Effector memory CD4-positive, alpha-beta T cell (primary cell): ENCODE results near the gene PTX4.
A peak's percentile ranks its signal among the peaks of the same experiment; 100 is the strongest.

ENCODE experiments used
- DNase-seq, 3 donors: peaks; one replicate each; pipeline ENCODE4 v3.0.0-alpha.2; 2020
- H3K27ac ChIP-seq: 2 replicates; pipeline ENCODE4 v1.7.0; 2013; ENCODE audit warnings: mild to moderate bottlenecking, low read length, moderate library complexity; ENCODE audit not compliant: insufficient read depth, poor library complexity, severe bottlenecking
- H3K27me3 ChIP-seq: replicated peaks from 2 replicates; pipeline ENCODE4 v1.7.0; 2013; ENCODE audit warnings: mild to moderate bottlenecking, low read length; ENCODE audit not compliant: insufficient read depth, control insufficient read depth, poor library complexity, severe bottlenecking
- H3K36me3 ChIP-seq: 2 replicates; pipeline ENCODE4 v1.7.0; 2013; ENCODE audit warnings: mild to moderate bottlenecking, low read length, moderate library complexity; ENCODE audit not compliant: control insufficient read depth, insufficient read depth
- H3K4me1 ChIP-seq: 2 replicates; pipeline ENCODE4 v1.7.0; 2013; ENCODE audit warnings: low read length, mild to moderate bottlenecking; ENCODE audit not compliant: control insufficient read depth, insufficient read depth, poor library complexity, severe bottlenecking
- H3K4me3 ChIP-seq: 2 replicates; pipeline ENCODE4 v1.7.0; 2013; ENCODE audit warnings: low read length, low read depth, mild to moderate bottlenecking; ENCODE audit not compliant: insufficient read depth, poor library complexity, severe bottlenecking
- H3K9me3 ChIP-seq: 2 replicates; pipeline ENCODE4 v1.7.0; 2013; ENCODE audit warnings: mild to moderate bottlenecking, low read length, moderate library complexity; ENCODE audit not compliant: control insufficient read depth

The PTX4 gene

DNA sequence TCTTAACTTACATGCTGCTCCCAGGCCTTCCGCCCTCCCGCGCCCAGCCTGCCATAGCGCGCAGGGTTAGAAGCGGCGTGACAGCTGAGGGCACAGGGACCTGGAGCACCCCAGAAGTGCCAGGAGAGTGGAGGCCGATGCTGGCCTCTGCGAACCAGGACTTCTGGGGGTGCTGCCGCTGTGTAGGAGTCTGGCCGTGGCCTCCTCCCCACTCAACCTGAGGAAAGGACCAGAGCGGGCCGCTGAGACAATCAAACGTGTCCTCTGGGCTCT lies 42.8 kb upstream of the PTX4 start:
- no peak for DNase-seq
- no peak overlapping the region for H3K27ac ChIP-seq
- peaks cover 32% of the 10 kb centered on the region for H3K4me1 ChIP-seq
- no peaks in the 10 kb centered on the region for H3K27me3 ChIP-seq
- no peak overlapping the region for H3K4me3 ChIP-seq
- peaks cover 1% of the 10 kb centered on the region for H3K36me3 ChIP-seq
- no peaks in the 10 kb centered on the region for H3K9me3 ChIP-seq

DNA sequence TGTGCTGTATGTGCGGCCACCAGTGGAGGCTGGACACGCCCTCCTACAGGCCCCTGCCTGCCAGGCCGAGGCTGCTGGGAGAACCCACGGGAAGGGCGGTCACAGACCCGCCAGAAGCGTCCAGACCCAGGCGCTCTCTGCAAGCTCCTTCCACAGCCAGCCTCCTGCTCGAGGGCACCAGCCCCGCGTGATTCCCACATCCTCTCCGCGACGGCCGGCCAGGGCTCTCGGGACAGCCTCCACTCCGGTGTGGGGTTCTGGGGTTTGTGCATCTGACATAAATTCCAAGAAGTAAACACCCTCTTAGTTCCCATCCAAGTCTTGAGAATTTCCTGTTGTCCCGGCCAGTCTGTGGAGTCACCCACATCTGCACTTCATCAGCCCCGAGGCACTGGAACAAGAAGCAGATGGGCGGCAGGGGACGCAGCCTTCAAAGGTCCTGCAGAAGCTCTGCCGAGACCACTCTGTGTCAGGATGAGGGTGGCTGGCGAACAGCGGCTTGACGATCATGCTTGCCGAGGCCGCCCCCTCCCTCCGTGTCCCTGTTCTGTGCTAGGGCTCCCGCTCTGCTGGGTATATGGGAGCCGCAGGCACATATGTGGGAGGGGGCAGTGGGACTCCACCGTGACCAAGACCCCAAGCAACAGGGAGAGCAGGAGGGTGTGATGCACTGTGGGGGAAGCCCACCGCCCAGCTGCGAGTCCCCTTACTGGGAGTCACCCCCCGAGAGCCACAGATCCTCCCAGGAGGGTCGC lies 42.3 kb upstream of the PTX4 start:
- Histone ChIP-seq H3K4me3 (no peak overlapping the region), H3K27me3 (no peaks in the 10 kb centered on the region), H3K9me3 (no peaks in the 10 kb centered on the region), H3K4me1 (peaks cover 30% of the 10 kb centered on the region), H3K36me3 (no peaks in the 10 kb centered on the region), H3K27ac (no peak overlapping the region)
- DNase-seq: no peak

- H3K4me3 ChIP-seq: no peak overlapping the region
- no peaks in the 10 kb centered on the region for H3K27me3 ChIP-seq
- peaks cover 30% of the 10 kb centered on the region for H3K4me1 ChIP-seq
- no peaks in the 10 kb centered on the region for H3K9me3 ChIP-seq
- H3K36me3 ChIP-seq: no peaks in the 10 kb centered on the region
- H3K27ac ChIP-seq: no peak overlapping the region
- DNase-seq: no peak
These were observed 41.7 kb upstream of the PTX4 start for GRCh38 chr16:1530349-1530882.

DNA sequence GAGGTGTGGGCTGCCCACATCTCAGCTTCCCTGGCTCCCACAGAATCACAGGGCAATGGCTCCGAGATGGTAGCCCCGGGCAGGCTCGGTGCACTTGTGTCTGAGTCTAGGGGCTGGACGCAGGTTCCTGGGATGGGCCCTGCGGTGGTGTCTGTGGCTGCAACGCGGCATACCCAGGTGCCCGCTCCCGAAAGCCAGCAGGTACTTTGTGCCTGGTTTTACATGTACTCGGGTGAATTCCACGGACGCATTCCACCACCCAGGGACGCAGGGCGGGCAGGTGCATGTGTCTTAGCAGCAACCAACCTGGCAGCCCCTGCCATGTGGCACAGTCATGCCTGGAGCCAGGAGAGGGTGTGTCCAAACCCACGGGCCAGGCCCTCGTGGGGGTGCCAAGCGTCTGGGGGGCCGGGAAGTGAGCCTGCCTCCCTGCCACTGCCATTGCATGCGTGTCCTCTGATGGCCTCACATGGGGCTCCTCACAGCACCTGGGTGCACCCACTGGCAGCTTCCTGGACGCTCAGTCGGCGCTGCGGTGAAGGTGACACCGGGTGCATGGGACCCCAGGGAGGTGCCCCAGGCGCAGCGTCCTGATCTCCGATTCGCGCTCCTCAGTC lies 40.3 kb upstream of the PTX4 start:
- DNase-seq: no peak
- no peaks in the 10 kb centered on the region for H3K9me3 ChIP-seq
- no peak overlapping the region for H3K27ac ChIP-seq
- H3K27me3 ChIP-seq: no peaks in the 10 kb centered on the region
- H3K4me3 ChIP-seq: no peak overlapping the region
- H3K36me3 ChIP-seq: no peaks in the 10 kb centered on the region
- peaks cover 30% of the 10 kb centered on the region for H3K4me1 ChIP-seq

- no peaks in the 10 kb centered on the region for H3K27me3 ChIP-seq
- peaks cover 27% of the 10 kb centered on the region for H3K4me1 ChIP-seq
- no peak overlapping the region for H3K4me3 ChIP-seq
- no peak for DNase-seq
- H3K27ac ChIP-seq: no peak overlapping the region
- no peaks in the 10 kb centered on the region for H3K9me3 ChIP-seq
- H3K36me3 ChIP-seq: no peaks in the 10 kb centered on the region
These were observed 39.4 kb upstream of the PTX4 start for GRCh38 chr16:1527836-1528811.

DNA sequence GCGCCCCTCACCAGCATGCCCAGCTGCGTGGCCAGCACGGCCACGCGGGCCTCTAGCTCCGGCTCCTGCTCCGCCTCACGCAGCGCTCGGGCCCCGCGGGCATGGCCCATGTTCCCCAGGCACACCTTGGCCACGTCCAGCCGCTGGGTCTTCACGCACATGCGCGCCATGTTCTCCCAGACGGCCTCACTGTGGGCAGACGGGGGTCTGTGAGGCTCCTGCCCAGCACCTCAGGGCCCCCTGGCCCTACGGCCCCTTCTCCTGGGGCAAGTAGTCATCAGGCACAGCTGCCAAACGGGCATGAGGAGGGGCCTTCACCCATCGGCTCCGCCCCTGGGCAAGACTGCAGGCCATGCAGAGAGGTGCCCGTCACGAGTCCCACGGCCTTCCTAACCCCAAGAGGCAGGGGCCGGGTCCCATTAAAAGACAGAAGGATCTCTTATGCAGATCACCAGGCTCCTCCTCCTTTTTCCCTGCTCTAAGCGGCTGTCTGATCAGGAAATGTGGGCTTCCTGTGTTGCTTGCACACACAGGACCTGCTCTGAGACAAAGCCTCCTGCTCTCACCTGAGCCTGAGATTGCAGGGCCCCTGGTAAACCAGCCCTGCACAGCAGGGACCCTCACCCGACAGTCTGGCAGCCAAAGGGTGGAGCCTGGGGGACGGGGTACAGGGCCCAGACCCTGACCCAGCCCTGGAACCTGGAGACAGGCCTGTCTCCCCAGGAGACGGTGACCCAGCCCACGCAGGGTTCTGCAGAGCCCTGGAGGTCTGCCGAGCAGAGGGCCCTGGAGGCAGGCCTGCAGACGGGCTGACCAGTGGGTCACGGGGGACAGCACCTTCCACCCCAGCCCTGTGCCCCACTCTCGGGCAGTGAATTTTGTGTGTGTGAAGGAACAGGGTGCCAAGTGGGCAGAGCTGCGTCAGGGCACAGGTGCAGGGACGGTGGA lies 38.1 kb upstream of the PTX4 start:
- no peaks in the 10 kb centered on the region for H3K36me3 ChIP-seq
- peaks cover 21% of the 10 kb centered on the region for H3K4me1 ChIP-seq
- no peaks in the 10 kb centered on the region for H3K9me3 ChIP-seq
- H3K27ac ChIP-seq: peak overlapping the region; percentile 38
- no peak for DNase-seq
- H3K27me3 ChIP-seq: no peaks in the 10 kb centered on the region
- H3K4me3 ChIP-seq: peak overlapping the region; percentile 26

DNA sequence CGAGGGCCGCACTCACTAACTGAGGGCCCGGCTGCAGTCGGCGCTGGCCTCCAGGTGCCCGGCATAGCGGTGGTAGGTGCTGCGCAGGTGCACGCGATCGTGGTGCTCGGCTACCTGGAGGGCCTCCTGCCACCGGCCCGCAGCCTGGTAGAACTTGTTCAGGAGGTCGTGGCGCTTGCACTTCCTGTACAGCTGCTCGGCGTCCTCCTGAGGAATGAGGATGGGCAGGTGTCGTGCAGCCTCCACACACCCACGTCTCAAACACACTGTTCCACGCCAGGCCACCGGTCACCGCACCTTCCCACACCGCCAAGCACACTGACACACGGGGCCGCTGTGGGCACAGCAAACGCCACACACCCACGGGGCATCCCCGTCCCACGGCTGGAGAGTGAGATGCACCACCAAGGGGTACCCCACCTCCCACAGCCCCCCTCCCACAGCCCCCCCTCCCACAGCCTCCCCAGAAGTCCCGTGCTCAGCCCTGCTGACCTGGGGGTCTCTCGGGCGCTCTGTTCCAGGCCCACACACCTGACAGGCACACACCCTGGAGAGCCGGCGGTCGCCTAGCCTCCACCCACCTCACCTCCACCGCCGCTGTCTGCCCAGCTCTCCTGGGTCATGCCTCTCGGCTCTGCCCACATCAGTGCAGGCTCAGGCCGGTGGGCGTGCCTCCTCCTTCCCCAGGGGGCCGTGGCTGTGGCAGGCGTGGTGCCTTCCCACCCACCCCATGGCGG lies 37.3 kb upstream of the PTX4 start:
- Histone ChIP-seq H3K27ac (no peak overlapping the region), H3K4me1 (peaks cover 21% of the 10 kb centered on the region), H3K4me3 (peak overlapping the region; percentile 29), H3K36me3 (no peaks in the 10 kb centered on the region), H3K27me3 (no peaks in the 10 kb centered on the region), H3K9me3 (no peaks in the 10 kb centered on the region)
- DNase-seq: no peak

GRCh38 chr16:1524366-1524765 lies 35.6 kb upstream of the PTX4 start:
- no peak overlapping the region for H3K4me3 ChIP-seq
- no peak for DNase-seq
- no peaks in the 10 kb centered on the region for H3K27me3 ChIP-seq
- H3K36me3 ChIP-seq: no peaks in the 10 kb centered on the region
- peaks cover 21% of the 10 kb centered on the region for H3K4me1 ChIP-seq
- H3K9me3 ChIP-seq: no peaks in the 10 kb centered on the region
- no peak overlapping the region for H3K27ac ChIP-seq
